HEK293T (cell line): ENCODE data around the gene RB1.

Experiments used
- ARNT ChIP-seq: fragments of 450-650 bp; IDR thresholded peaks from 2 replicates; pipeline ENCODE4 v1.6.1; 2017; ENCODE audit warnings: mild to moderate bottlenecking
- FOXK2 ChIP-seq: fragments of 450-650 bp; IDR thresholded peaks from 2 replicates; pipeline ENCODE4 v1.6.1; 2016; ENCODE audit warnings: mild to moderate bottlenecking
- LEF1 ChIP-seq: fragments of 450-650 bp; IDR thresholded peaks from 2 replicates; pipeline ENCODE4 v1.6.1; 2017; ENCODE audit warnings: mild to moderate bottlenecking, borderline replicate concordance
- SP1 ChIP-seq: fragments of 450-650 bp; IDR thresholded peaks from 2 replicates; pipeline ENCODE4 v1.6.1; 2017
- ZNF384 ChIP-seq: fragments of 450-650 bp; IDR thresholded peaks from 2 replicates; pipeline ENCODE4 v1.6.1; 2016

GRCh38 chr13:48483575-48483974 lies 180.0 kb downstream of the RB1 start:
- TF ChIP-seq ARNT (no peak), ZNF384 (no peak), LEF1 (no peak), FOXK2 (no peak), SP1 (no peak)
